H1 (cell line): Measurements from ENCODE around the gene ARHGEF19.

Source experiments
- CEBPB ChIP-seq: IDR thresholded peaks from 2 replicates; pipeline ENCODE4 v1.6.1; 2012; ENCODE audit warnings: low read depth, low read length
- CREB1 ChIP-seq: IDR thresholded peaks from 2 replicates; pipeline ENCODE4 v1.6.1; 2012; ENCODE audit warnings: inconsistent platforms
- CTCF ChIP-seq, 3 experiments: IDR thresholded peaks; 1 replicate in 2 of 3; 2 replicates in 1 of 3; pipeline versions ENCODE4 v1.5.1 to v1.6.1; 2011; ENCODE audit warnings: low read length in 3 of 3, mild to moderate bottlenecking in 3 of 3, inconsistent platforms in 2 of 3, low read depth in 1 of 3, moderate library complexity in 1 of 3; ENCODE audit not compliant: insufficient read depth in 1 of 3; ENCODE audit errors: control extremely low read depth in 1 of 3
- POLR2A ChIP-seq, 2 experiments: IDR thresholded peaks; 1 replicate in 1 of 2; 2 replicates in 1 of 2; pipeline ENCODE4 v1.6.1; 2011; ENCODE audit warnings: low read depth in 2 of 2, low read length in 2 of 2, mild to moderate bottlenecking in 2 of 2; ENCODE audit errors: control extremely low read depth in 1 of 2
- RFX5 ChIP-seq: IDR thresholded peaks from 2 replicates; pipeline ENCODE4 v1.6.1; 2011; ENCODE audit warnings: low read depth, low read length, improper control_type of control experiment, borderline replicate concordance
- SP1 ChIP-seq: IDR thresholded peaks from 2 replicates; pipeline ENCODE4 v1.6.1; 2011; ENCODE audit warnings: low read depth, low read length
- TAF1 ChIP-seq: IDR thresholded peaks from 2 replicates; pipeline ENCODE4 v1.6.1; 2011; ENCODE audit warnings: mild to moderate bottlenecking, low read depth, low read length
- USF2 ChIP-seq: IDR thresholded peaks from 2 replicates; pipeline ENCODE4 v1.6.1; 2011; ENCODE audit warnings: low read length, improper control_type of control experiment
- YY1 ChIP-seq: IDR thresholded peaks from 2 replicates; pipeline ENCODE4 v1.6.1; 2011; ENCODE audit warnings: low read depth, mild to moderate bottlenecking, low read length

- TF ChIP-seq POLR2A (IDR thresholded peaks at IDR 0.05; ENCODE audit: control extremely low read depth in 1 of 2, low read depth in 2 of 2, low read length in 2 of 2) (0 out of 3 replicates have a peak, but pooled peaks of 1 of the 2 experiments have one; percentile 3), RFX5 (no peak), SP1 (no peak), CREB1 (no peak), CTCF (IDR thresholded peaks at IDR 0.05; ENCODE audit: control extremely low read depth in 1 of 3, insufficient read depth in 1 of 3, low read depth in 1 of 3, low read length in 3 of 3) (peak in 1 of 3 experiments; percentile 20; a peak in 2 of 4 replicates), TAF1 (no peak), CEBPB (no peak), YY1 (no peak), USF2 (no peak)
Measured at GRCh38 chr1:16151196-16151994, 61.1 kb downstream of the ARHGEF19 start.
